GM12878 (cell line): Measurements from ENCODE around the gene TMEM191B.
"Not testable (repeated sequence)": the region's sequence is repeated elsewhere in the genome, so short reads cannot be mapped to it uniquely, and the experiment has no call there.

Experiments used
- CTCF ChIP-seq, 3 experiments: IDR thresholded peaks in 2 of 3; conservative IDR thresholded peaks in 1 of 3; 2 replicates each; pipeline ENCODE4 v1.5.1; 2011; ENCODE audit warnings: low read depth in 3 of 3, low read length in 3 of 3, mild to moderate bottlenecking in 3 of 3, control low read depth in 2 of 3, moderate library complexity in 2 of 3, inconsistent platforms in 1 of 3, mixed read lengths in 1 of 3; ENCODE audit not compliant: control insufficient read depth in 2 of 3, insufficient read depth in 1 of 3; ENCODE audit errors: extremely low read depth in 1 of 3
- ESRRA ChIP-seq: IDR thresholded peaks from 2 replicates; pipeline ENCODE4 v1.6.1; 2012; ENCODE audit warnings: mild to moderate bottlenecking, low read length, improper control_type of control experiment
- TAF1 ChIP-seq: IDR thresholded peaks from 2 replicates; pipeline ENCODE4 v1.6.1; 2011; ENCODE audit warnings: mild to moderate bottlenecking, low read depth, low read length, borderline replicate concordance

- TF ChIP-seq TAF1; CTCF (IDR thresholded peaks at IDR 0.05 in 2 of 3, conservative IDR thresholded peaks at IDR 0.05 in 1 of 3; ENCODE audit: control insufficient read depth in 2 of 3, extremely low read depth in 1 of 3, insufficient read depth in 1 of 3, low read depth in 3 of 3, low read length in 3 of 3); ESRRA: not testable (repeated sequence)
These were observed 46.0 kb downstream of the TMEM191B start for GRCh38 chr22:18573483-18574164.
